Dermis microvascular lymphatic vessel endothelial cell (primary cell): ENCODE data around the gene PPIL1. TPM values are rescaled to one million over a fixed set of nuclear protein-coding genes. Genes with fewer than 3 reads are reported as not detected.
"Not testable (repeated sequence)": the region's sequence is repeated elsewhere in the genome, so short reads cannot be mapped to it uniquely, and the experiment has no call there.

Experiments used
- DNase-seq, 2 donors: peaks; one replicate each; pipeline versions ENCODE4 v3.0.0 to v3.0.0-alpha.2; 2010; ENCODE audit warnings: low read depth in 2 of 2
- total RNA-seq: library from RNA; depleted of rRNA; stranded (reverse); fragments of >200 nt; gene quantifications from 2 replicates; pipeline ENCODE4 v1.2.1, GENCODE V29; 2014

PPIL1 gene
- 20.9 and 22.2 TPM in 2 replicates for total RNA-seq

GRCh38 chr6:36874443-36875249, at the start of gene PPIL1:
TSS of gene PPIL1 (minus strand) at chr6:36874803. CDS start at chr6:36874772, 31 bp downstream.
- peak; percentile 83 to 94 for DNase-seq

GRCh38 chr6:36924131-36924530, 49.5 kb upstream of the PPIL1 start:
- DNase-seq: no peak

GRCh38 chr6:36920546-36920945, 45.9 kb upstream of the PPIL1 start:
- no peak for DNase-seq

GRCh38 chr6:36920049-36920448, 45.4 kb upstream of the PPIL1 start:
- DNase-seq: no peak

GRCh38 chr6:36917541-36918193, 43.1 kb upstream of the PPIL1 start:
- DNase-seq: no peak

- no peak for DNase-seq
Observed at GRCh38 chr6:36916126-36916525, 41.5 kb upstream of the PPIL1 start.

- DNase-seq: no peak
Observed at GRCh38 chr6:36915599-36915998, 41.0 kb upstream of the PPIL1 start.

GRCh38 chr6:36914227-36914794, 39.7 kb upstream of the PPIL1 start:
- DNase-seq: peak; percentile 46 to 71

- DNase-seq: no peak
Observed at GRCh38 chr6:36913082-36913481, 38.5 kb upstream of the PPIL1 start.

- peak in 1 of 2 donors; percentile 29 for DNase-seq
Observed at GRCh38 chr6:36912586-36912985, 38.0 kb upstream of the PPIL1 start.

- peak in 1 of 2 donors; percentile 49 for DNase-seq
Observed at GRCh38 chr6:36912030-36912454, 37.4 kb upstream of the PPIL1 start.

GRCh38 chr6:36908747-36909146, 34.1 kb upstream of the PPIL1 start:
- DNase-seq: no peak

GRCh38 chr6:36907781-36908180, 33.2 kb upstream of the PPIL1 start:
- DNase-seq: peak; percentile 50 to 70

- DNase-seq: peak in 1 of 2 donors; percentile 71
Observed at GRCh38 chr6:36906539-36907325, 32.1 kb upstream of the PPIL1 start.

- no peak for DNase-seq
Observed at GRCh38 chr6:36904851-36905393, 30.3 kb upstream of the PPIL1 start.

GRCh38 chr6:36904114-36904513, 29.5 kb upstream of the PPIL1 start:
- DNase-seq: no peak

- DNase-seq: peak in 1 of 2 donors; percentile 34
Observed at GRCh38 chr6:36897609-36898008, 23.0 kb upstream of the PPIL1 start.

- DNase-seq: no peak
Observed at GRCh38 chr6:36893976-36894932, 19.7 kb upstream of the PPIL1 start.

GRCh38 chr6:36891153-36891552, 16.6 kb upstream of the PPIL1 start:
- DNase-seq: not testable (repeated sequence)

- no peak for DNase-seq
Observed at GRCh38 chr6:36890112-36890663, 15.6 kb upstream of the PPIL1 start.
